ENCODE results near the gene SLC22A5.
"Not testable (repeated sequence)": the region's sequence is repeated elsewhere in the genome, so short reads cannot be mapped to it uniquely, and the experiment has no call there.

Gene SLC22A5

DNA sequence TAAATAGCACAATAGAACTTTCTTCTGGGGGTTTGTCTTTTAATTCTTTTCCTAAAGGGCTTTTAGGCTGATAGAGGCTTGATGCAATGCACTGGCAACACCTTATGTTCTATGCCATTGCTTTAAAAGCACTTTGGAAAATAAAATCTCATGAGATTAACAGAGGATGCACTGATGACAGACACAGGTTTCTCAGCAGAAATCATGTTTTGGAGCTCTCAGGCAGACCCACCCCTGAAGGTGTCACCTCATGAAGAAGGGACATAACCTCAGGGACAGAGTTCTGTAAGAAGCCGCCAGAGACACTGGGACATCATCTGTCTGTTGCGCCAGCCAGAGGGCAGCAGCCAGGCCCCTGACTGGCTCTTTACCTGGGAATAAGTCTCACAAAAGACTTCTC is 27.7 kb downstream of the SLC22A5 start:
- peaks cover 62 to 64% of the 10 kb centered on the region in 2 donors for H3K4me1 Mint-ChIP-seq (ENCODE audit: low read depth in 2 of 2)
- H3K27ac Mint-ChIP-seq, result peak overlapping the region in 1 of 2 donors; percentile 83
- ATAC-seq (replicated peaks) (no peak), DNase-seq (no peak)
- H3K36me3 Mint-ChIP-seq (ENCODE audit: insufficient read depth), result peaks cover 6% of the 10 kb centered on the region
- no peaks in the 10 kb centered on the region for H3K27me3 Mint-ChIP-seq
- H3K9me3 Mint-ChIP-seq, result no peaks in the 10 kb centered on the region
- peak overlapping the region in 1 of 2 donors; percentile 48 for H3K4me3 Mint-ChIP-seq

GRCh38 chr5:132397936-132398675 is 28.6 kb downstream of the SLC22A5 start:
- H3K27me3 Mint-ChIP-seq; H3K36me3 Mint-ChIP-seq (ENCODE audit: insufficient read depth); H3K9me3 Mint-ChIP-seq; DNase-seq; ATAC-seq (replicated peaks): not testable (repeated sequence)
- Mint-ChIP-seq H3K4me1 (ENCODE audit: low read depth in 2 of 2) (peaks cover 61 to 66% of the 10 kb centered on the region in 2 donors), H3K27ac (peak overlapping the region in 1 of 2 donors; percentile 12), H3K4me3 (peak overlapping the region in 1 of 2 donors; percentile 48)

DNA sequence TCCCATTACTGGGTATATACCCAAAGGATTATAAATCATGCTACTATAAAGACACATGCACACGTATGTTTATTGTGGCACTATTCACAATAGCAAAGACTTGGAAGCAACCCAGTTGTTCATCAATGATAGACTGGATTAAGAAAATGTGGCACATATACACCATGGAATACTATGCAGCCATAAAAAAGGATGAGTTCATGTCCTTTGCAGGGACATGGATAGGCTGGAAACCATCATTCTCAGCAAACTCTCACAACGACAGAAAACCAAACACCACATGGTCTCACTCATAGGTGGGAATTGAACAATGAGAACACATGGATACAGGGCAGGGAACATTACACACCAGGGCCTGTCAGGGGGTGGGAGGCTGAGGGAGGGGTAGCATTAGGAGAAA is 34.5 kb downstream of the SLC22A5 start:
- Mint-ChIP-seq H3K27ac (peak overlapping the region in 1 of 2 donors; percentile 95), H3K4me1 (ENCODE audit: low read depth in 2 of 2) (peaks cover 58 to 72% of the 10 kb centered on the region in 2 donors)
- not testable (repeated sequence) for ATAC-seq (replicated peaks); H3K9me3 Mint-ChIP-seq; H3K4me3 Mint-ChIP-seq; DNase-seq; H3K36me3 Mint-ChIP-seq (ENCODE audit: insufficient read depth); H3K27me3 Mint-ChIP-seq

- peak overlapping the region in 1 of 2 donors; percentile 9 for H3K4me3 Mint-ChIP-seq
- H3K4me1 Mint-ChIP-seq (ENCODE audit: low read depth in 2 of 2), result peaks cover 52 to 67% of the 10 kb centered on the region in 2 donors
- no peak for ATAC-seq (replicated peaks)
- H3K36me3 Mint-ChIP-seq (ENCODE audit: insufficient read depth), result no peaks in the 10 kb centered on the region
- peak overlapping the region; percentile 95 to 96 for H3K27ac Mint-ChIP-seq
- DNase-seq, result no peak
- no peaks in the 10 kb centered on the region for H3K27me3 Mint-ChIP-seq
- no peaks in the 10 kb centered on the region for H3K9me3 Mint-ChIP-seq
Measured at GRCh38 chr5:132405646-132406045, 36.1 kb downstream of the SLC22A5 start.

DNA sequence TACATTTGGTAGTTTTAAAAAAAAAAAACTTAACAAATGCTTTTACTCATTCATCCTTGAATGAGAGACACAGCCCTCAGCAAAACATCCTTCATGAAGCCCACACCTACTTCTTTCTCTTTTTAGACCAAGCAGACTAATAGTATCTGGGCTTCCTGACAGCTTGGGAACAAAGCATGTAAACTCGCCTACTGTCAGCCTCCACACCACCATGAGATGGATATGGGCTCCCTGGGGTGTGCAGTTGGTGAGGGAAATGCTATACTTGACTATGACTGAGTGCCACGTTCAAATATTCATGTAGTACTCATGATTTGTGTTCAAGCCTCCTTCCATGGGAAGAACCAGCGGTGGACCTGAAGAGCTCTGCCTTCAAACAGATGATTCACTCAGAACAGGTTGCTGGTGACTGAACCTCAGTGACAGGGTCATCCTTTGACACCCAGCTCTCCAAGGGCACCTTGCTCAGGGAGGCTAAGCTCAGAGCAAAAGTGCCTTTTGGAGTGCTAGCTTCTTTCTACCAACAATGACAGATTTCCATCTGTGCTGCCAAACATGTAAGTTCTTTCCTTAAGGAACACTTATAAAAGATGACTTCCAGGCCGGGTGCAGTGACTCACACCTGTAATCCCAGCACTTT is 36.8 kb downstream of the SLC22A5 start:
- Mint-ChIP-seq H3K9me3 (no peaks in the 10 kb centered on the region), H3K27ac (peak overlapping the region; percentile 95 to 96), H3K36me3 (ENCODE audit: insufficient read depth) (peaks cover 2% of the 10 kb centered on the region), H3K27me3 (no peaks in the 10 kb centered on the region), H3K4me1 (ENCODE audit: low read depth in 2 of 2) (peaks cover 47 to 61% of the 10 kb centered on the region in 2 donors), H3K4me3 (peak overlapping the region in 1 of 2 donors; percentile 9)
- no peak for DNase-seq
- no peak for ATAC-seq (replicated peaks)

- DNase-seq (no peak), ATAC-seq (replicated peaks) (no peak)
- Mint-ChIP-seq H3K27ac (peak overlapping the region; percentile 95 to 96), H3K27me3 (no peaks in the 10 kb centered on the region), H3K36me3 (ENCODE audit: insufficient read depth) (peaks cover 18% of the 10 kb centered on the region), H3K4me1 (ENCODE audit: low read depth in 2 of 2) (peaks cover 49 to 69% of the 10 kb centered on the region in 2 donors), H3K9me3 (no peaks in the 10 kb centered on the region), H3K4me3 (peak overlapping the region in 1 of 2 donors; percentile 87)
Measured at GRCh38 chr5:132407970-132408369, 38.5 kb downstream of the SLC22A5 start.

DNA sequence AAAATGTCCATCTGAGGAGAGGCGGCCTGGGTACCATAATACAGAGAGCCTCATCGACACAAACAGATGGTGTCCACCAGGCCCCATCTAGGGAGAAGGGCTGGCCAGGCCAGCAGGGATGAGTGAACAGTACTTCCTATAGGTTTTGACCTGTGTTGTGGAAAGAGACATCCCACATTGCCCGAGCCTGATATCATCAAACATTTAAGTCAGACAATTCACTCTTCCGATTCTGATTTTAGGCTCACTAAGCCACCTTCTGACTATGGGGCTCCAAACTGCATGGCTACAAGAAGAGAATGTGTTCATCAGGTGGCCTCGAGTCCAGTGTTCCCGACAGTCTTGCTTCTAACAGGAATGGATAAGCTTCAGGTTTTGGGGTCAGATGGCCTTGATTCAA is 38.9 kb downstream of the SLC22A5 start:
- no peaks in the 10 kb centered on the region for H3K27me3 Mint-ChIP-seq

DNA sequence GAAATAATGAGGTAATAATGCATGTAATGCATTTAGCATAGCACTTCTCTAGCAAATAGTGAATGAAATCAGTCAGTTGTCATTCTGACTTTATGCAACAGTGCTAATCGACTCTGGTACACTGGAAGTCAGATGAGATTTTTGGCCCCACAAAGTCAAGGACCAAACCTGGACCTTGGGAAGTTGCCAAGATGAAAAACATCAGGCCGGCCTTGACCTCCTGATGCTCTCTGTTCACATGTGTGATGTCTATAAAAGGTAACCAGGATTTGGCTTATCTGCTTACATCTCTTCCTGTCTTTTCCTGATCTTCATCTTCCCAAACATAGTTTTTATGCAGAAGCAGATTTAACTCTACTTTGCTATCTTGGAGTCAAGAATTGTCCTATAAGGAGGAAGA is 39.5 kb downstream of the SLC22A5 start:
- no peaks in the 10 kb centered on the region for H3K9me3 Mint-ChIP-seq
- no peaks in the 10 kb centered on the region for H3K27me3 Mint-ChIP-seq
- H3K4me1 Mint-ChIP-seq (ENCODE audit: low read depth in 2 of 2), result peaks cover 51 to 76% of the 10 kb centered on the region in 2 donors
- H3K4me3 Mint-ChIP-seq, result peak overlapping the region; percentile 87 to 91
- ATAC-seq (replicated peaks) (no peak), DNase-seq (no peak)
- peak overlapping the region; percentile 95 to 96 for H3K27ac Mint-ChIP-seq
- peaks cover 26% of the 10 kb centered on the region for H3K36me3 Mint-ChIP-seq (ENCODE audit: insufficient read depth)

More for the DNA sequence above, 38.9 kb downstream of the SLC22A5 start:
- ATAC-seq (replicated peaks), result no peak
- H3K36me3 Mint-ChIP-seq (ENCODE audit: insufficient read depth), result peaks cover 22% of the 10 kb centered on the region
- no peak for DNase-seq
- H3K9me3 Mint-ChIP-seq, result no peaks in the 10 kb centered on the region
- peak overlapping the region in 1 of 2 donors; percentile 87 for H3K4me3 Mint-ChIP-seq
- H3K27ac Mint-ChIP-seq, result peak overlapping the region; percentile 95 to 96
- H3K4me1 Mint-ChIP-seq (ENCODE audit: low read depth in 2 of 2), result peaks cover 51 to 74% of the 10 kb centered on the region in 2 donors

- no peaks in the 10 kb centered on the region for H3K27me3 Mint-ChIP-seq
- peaks cover 59 to 77% of the 10 kb centered on the region in 2 donors for H3K4me1 Mint-ChIP-seq (ENCODE audit: low read depth in 2 of 2)
- peaks cover 31% of the 10 kb centered on the region for H3K36me3 Mint-ChIP-seq (ENCODE audit: insufficient read depth)
- peak overlapping the region; percentile 87 to 91 for H3K4me3 Mint-ChIP-seq
- ATAC-seq (replicated peaks), result peak; percentile 77
- peak; percentile 84 to 85 (median 85) for DNase-seq
- peak overlapping the region; percentile 95 to 96 for H3K27ac Mint-ChIP-seq
- no peaks in the 10 kb centered on the region for H3K9me3 Mint-ChIP-seq
Measured at GRCh38 chr5:132410451-132411303, 41.2 kb downstream of the SLC22A5 start.

DNA sequence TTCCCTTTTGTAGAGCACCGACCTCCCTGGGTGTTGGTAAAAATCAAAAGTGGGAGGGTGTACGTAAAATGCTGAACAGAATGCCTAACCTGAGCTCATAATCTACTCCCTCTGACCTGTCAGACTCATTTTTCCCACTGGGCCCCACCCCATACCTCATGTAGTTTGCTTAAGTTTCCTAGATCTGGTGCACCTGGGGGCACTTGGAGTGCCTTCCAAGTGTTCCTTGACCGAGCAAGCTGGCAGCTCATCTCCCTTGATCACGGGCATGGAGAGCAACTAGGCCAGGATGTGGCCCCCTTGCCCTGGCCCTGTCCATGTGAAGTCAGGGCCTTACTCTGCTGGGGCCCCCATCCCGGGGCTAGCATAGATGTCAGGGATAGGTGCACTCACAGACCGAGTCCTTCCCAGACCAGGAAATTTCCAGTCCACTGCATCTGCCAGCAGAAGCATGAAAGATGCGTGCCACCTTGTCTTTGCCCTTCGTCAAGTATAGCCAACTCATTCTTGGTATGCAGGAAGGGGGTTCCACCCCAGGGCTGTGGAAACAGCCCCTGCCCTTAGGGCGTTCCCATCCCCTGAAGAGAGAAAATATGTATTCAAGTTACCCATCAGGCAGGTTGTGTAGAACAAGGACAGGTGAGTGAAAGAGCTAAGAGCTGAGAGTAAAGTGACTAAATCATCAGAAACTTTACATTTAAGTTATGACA is 41.9 kb downstream of the SLC22A5 start:
- DNase-seq (peak in 1 of 3 experiments; percentile 21), ATAC-seq (replicated peaks) (peak; percentile 34)
- peak overlapping the region; percentile 87 to 91 for H3K4me3 Mint-ChIP-seq
- H3K27ac Mint-ChIP-seq, result peak overlapping the region; percentile 95 to 96
- H3K9me3 Mint-ChIP-seq, result no peaks in the 10 kb centered on the region
- H3K36me3 Mint-ChIP-seq (ENCODE audit: insufficient read depth), result peaks cover 31% of the 10 kb centered on the region
- H3K27me3 Mint-ChIP-seq, result no peaks in the 10 kb centered on the region
- H3K4me1 Mint-ChIP-seq (ENCODE audit: low read depth in 2 of 2), result peaks cover 60 to 72% of the 10 kb centered on the region in 2 donors

GRCh38 chr5:132413567-132413966 is 44.1 kb downstream of the SLC22A5 start:
- Mint-ChIP-seq H3K4me1 (ENCODE audit: low read depth in 2 of 2) (peaks cover 61 to 74% of the 10 kb centered on the region in 2 donors), H3K27me3 (no peaks in the 10 kb centered on the region), H3K36me3 (ENCODE audit: insufficient read depth) (peaks cover 37% of the 10 kb centered on the region), H3K27ac (peak overlapping the region; percentile 95 to 96), H3K9me3 (no peaks in the 10 kb centered on the region), H3K4me3 (peak overlapping the region; percentile 87 to 91)
- ATAC-seq (replicated peaks) (no peak), DNase-seq (no peak)

- peaks cover 62 to 77% of the 10 kb centered on the region in 2 donors for H3K4me1 Mint-ChIP-seq (ENCODE audit: low read depth in 2 of 2)
- peaks cover 46% of the 10 kb centered on the region for H3K36me3 Mint-ChIP-seq (ENCODE audit: insufficient read depth)
- peak overlapping the region; percentile 87 to 91 for H3K4me3 Mint-ChIP-seq
- no peaks in the 10 kb centered on the region for H3K9me3 Mint-ChIP-seq
- DNase-seq (no peak), ATAC-seq (replicated peaks) (no peak)
- H3K27ac Mint-ChIP-seq, result peak overlapping the region; percentile 95 to 96
- no peaks in the 10 kb centered on the region for H3K27me3 Mint-ChIP-seq
Measured at GRCh38 chr5:132414634-132415378, 45.3 kb downstream of the SLC22A5 start.

Data from effector memory CD8-positive, alpha-beta T cell (primary cell).